HepG2 (cell line): ENCODE measurements around the gene LY6G5B. TPM values are rescaled to one million over a fixed set of nuclear protein-coding genes. Genes with fewer than 3 reads are reported as not detected.

Experiments used
- ATAC-seq: fragments of 200-7000 bp; cut with Tn5 transposase; 3 replicates; pipeline ENCODE4 v1.9.1; 2020; ENCODE audit warnings: mild to moderate bottlenecking, moderate library complexity
- BruUV-seq: library from RNA; stranded (reverse); fragments of 400-500 nt; replicated peaks from 2 replicates; lab custom pipeline; 2021; lab: Mats Ljungman, UMichigan
- CTCF ChIA-PET: fragments of 300-600 bp; formaldehyde crosslinking; extraction: SDS; loops from one replicate; lab custom pipeline; 2021; ENCODE audit warnings: low total read pairs, inconsistent platforms, low intra/inter-chr PET ratio; lab: Yijun Ruan, JAX
- POLR2A ChIA-PET: fragments of 350-600 bp; sonication (Branson Sonifier 250); formaldehyde crosslinking; loops from one replicate; lab custom pipeline; 2020; ENCODE audit warnings: antibody characterized with exemption, inconsistent platforms; lab: Yijun Ruan, JAX
- DNase-seq: peaks from one replicate; pipeline ENCODE4 v3.0.0-alpha.2; 2015; ENCODE audit warnings: low spot score
- FAIRE-seq: peaks from 3 replicates; lab custom pipeline; 2011; peaks lifted over from hg19 to GRCh38; lab: Jason Lieb, UNC
- H2AFZ ChIP-seq: one replicate; pipeline ENCODE4 v1.6.1; 2011; ENCODE audit warnings: low read length, inconsistent platforms
- H3K27ac ChIP-seq: fragments of 300-600 bp; 3 replicates; pipeline ENCODE4 v1.8.0; 2011; ENCODE audit warnings: mixed run types, mild to moderate bottlenecking, mixed read lengths, low read length, inconsistent platforms; ENCODE audit not compliant: insufficient read depth; ENCODE audit errors: extremely low read length
- H3K27me3 ChIP-seq, 2 experiments: fragments of 200-600 bp in 1 of 2; 2 replicates in 1 of 2; 3 replicates in 1 of 2; pipeline versions ENCODE4 v1.6.0 to v1.8.0; 2011; ENCODE audit warnings: low read length in 2 of 2, mild to moderate bottlenecking in 2 of 2, moderate library complexity in 2 of 2, inconsistent platforms in 1 of 2; ENCODE audit not compliant: insufficient read depth in 2 of 2, control insufficient read depth in 1 of 2
- H3K36me3 ChIP-seq, 2 experiments: fragments of 200-600 bp in 1 of 2; replicated peaks in 1 of 2; 2 replicates in 1 of 2; 3 replicates in 1 of 2; pipeline versions ENCODE4 v1.5.1 to v1.8.0; 2011; ENCODE audit warnings: low read length in 2 of 2, inconsistent platforms in 1 of 2; ENCODE audit not compliant: insufficient read depth in 2 of 2, control insufficient read depth in 1 of 2
- H3K4me1 ChIP-seq: 2 replicates; pipeline ENCODE4 v1.5.1; 2012; ENCODE audit warnings: low read length, inconsistent platforms; ENCODE audit not compliant: insufficient read depth
- H3K4me2 ChIP-seq: 2 replicates; pipeline ENCODE4 v1.6.0; 2011; ENCODE audit warnings: low read depth, low read length, inconsistent platforms
- H3K4me3 ChIP-seq, 3 experiments: fragments of 200-600 bp in 1 of 3; sonication (generic), shearing (Covaris generic) in 1 of 3; replicated peaks in 1 of 3; 2 replicates each; pipeline ENCODE4 v1.5.1; 2011 to 2016; ENCODE audit warnings: low read length in 3 of 3, inconsistent platforms in 2 of 3, low read depth in 2 of 3, mild to moderate bottlenecking in 2 of 3, control low read depth in 1 of 3, mixed read lengths in 1 of 3; ENCODE audit not compliant: insufficient read depth in 1 of 3
- H3K79me2 ChIP-seq: one replicate; pipeline ENCODE4 v1.6.1; 2011; ENCODE audit warnings: low read length, inconsistent platforms; ENCODE audit not compliant: insufficient read depth
- H3K9ac ChIP-seq: 2 replicates; pipeline ENCODE4 v1.6.0; 2011; ENCODE audit warnings: mild to moderate bottlenecking, low read depth, low read length, inconsistent platforms; ENCODE audit not compliant: insufficient read depth
- H3K9me3 ChIP-seq: 2 replicates; pipeline ENCODE4 v1.5.1; 2012; ENCODE audit warnings: mild to moderate bottlenecking, low read length
- H4K20me1 ChIP-seq: 2 replicates; pipeline ENCODE4 v1.6.0; 2011; ENCODE audit warnings: inconsistent platforms, mild to moderate bottlenecking, low read length, moderate library complexity; ENCODE audit not compliant: insufficient read depth
- ATF3 ChIP-seq: sonication (generic); formaldehyde crosslinking; IDR thresholded peaks from 2 replicates; pipeline ENCODE4 v1.4.0; 2020; ENCODE audit warnings: missing genetic modification reagents
- BRD4 ChIP-seq: sonication (generic); formaldehyde crosslinking; IDR thresholded peaks from 2 replicates; pipeline ENCODE4 v1.4.0; 2020; ENCODE audit warnings: missing genetic modification reagents
- GPN1 ChIP-seq: sonication (generic); formaldehyde crosslinking; IDR thresholded peaks from 2 replicates; pipeline ENCODE4 v1.5.1; 2020; ENCODE audit warnings: missing genetic modification reagents, borderline replicate concordance
- JUND ChIP-seq: sonication (generic); formaldehyde crosslinking; IDR thresholded peaks from 2 replicates; pipeline ENCODE4 v1.8.0; 2022; ENCODE audit warnings: mild to moderate bottlenecking, missing genetic modification reagents
- NPAS2 ChIP-seq: sonication (generic); formaldehyde crosslinking; IDR thresholded peaks from 2 replicates; pipeline ENCODE4 v1.8.0; 2022; ENCODE audit warnings: mild to moderate bottlenecking, missing genetic modification reagents, borderline replicate concordance
- POLR2AphosphoS2 ChIP-seq: IDR thresholded peaks from 2 replicates; pipeline ENCODE4 v1.6.1; 2011; ENCODE audit warnings: low read depth, low read length, improper control_type of control experiment
- SCMH1 ChIP-seq: sonication (generic); formaldehyde crosslinking; IDR thresholded peaks from 2 replicates; pipeline ENCODE4 v1.9.0; 2021; ENCODE audit warnings: missing genetic modification reagents, mild to moderate bottlenecking, borderline replicate concordance
- ZIK1 ChIP-seq: sonication (generic); formaldehyde crosslinking; IDR thresholded peaks from 2 replicates; pipeline ENCODE4 v1.5.0; 2020; ENCODE audit warnings: mild to moderate bottlenecking, low read depth, missing genetic modification reagents, borderline replicate concordance
- ZMYM3 ChIP-seq: sonication (generic); formaldehyde crosslinking; IDR thresholded peaks from 2 replicates; pipeline ENCODE4 v1.5.1; 2020; ENCODE audit warnings: mild to moderate bottlenecking, missing genetic modification reagents
- ZNF468 ChIP-seq: sonication (generic); formaldehyde crosslinking; IDR thresholded peaks from 2 replicates; pipeline ENCODE4 v1.8.0; 2022; ENCODE audit warnings: mild to moderate bottlenecking, moderate library complexity, missing genetic modification reagents
- ZNF577 ChIP-seq: sonication (generic); formaldehyde crosslinking; IDR thresholded peaks from 2 replicates; pipeline ENCODE4 v1.4.0; 2020; ENCODE audit warnings: mild to moderate bottlenecking, low read depth, missing genetic modification reagents, borderline replicate concordance
- WGBS: methylation state at CpG from one replicate; pipeline ENCODE4 v1.1.6; 2017; ENCODE audit warnings: low lambda C conversion rate; 5-methylcytosine and 5-hydroxymethylcytosine counted together
- in situ Hi-C: cut with HindIII; loops from 2 replicates; pipeline ENCODE4 v1.10.0; 2017; ENCODE audit warnings: low pct_unique_long_range_greater_than_20kb; ENCODE audit not compliant: extremely low pct_ligation_motif_present
- intact Hi-C: fragments of 100-400 bp; cut with micrococcal nuclease; formaldehyde crosslinking; loops from one replicate; pipeline ENCODE4 v1.10.0; 2022; ENCODE audit not compliant: unreplicated experiment
- polyA plus RNA-seq, 8 experiments: library from polyadenylated mRNA; depleted of rRNA in 3 of 8; stranded (reverse) in 7 of 8; unstranded in 1 of 8; fragments of >200 nt; fragmentation: Illumina TruSeq in 4 of 8; extraction: Trizol in 4 of 8; gene quantifications; 2 replicates each; pipeline versions ENCODE4 v1.2.1 to v1.2.3, GENCODE V29; 2011 to 2016; ENCODE audit warnings: low read depth in 4 of 8, missing spikeins in 1 of 8, mixed read lengths in 1 of 8; ENCODE audit not compliant: insufficient read depth in 1 of 8
- total RNA-seq, 5 experiments: library from RNA; depleted of rRNA; stranded (reverse); fragments of >200 nt; fragmentation: Illumina TruSeq; extraction: Trizol; gene quantifications; 2 replicates each; pipeline ENCODE4 v1.2.3, GENCODE V29; 2016; ENCODE audit warnings: low read depth in 1 of 5
- TF ChIP-seq, protein P1 (sequence below): sonication (generic); formaldehyde crosslinking; IDR thresholded peaks from 2 replicates; pipeline ENCODE4 v1.4.0; 2020; ENCODE audit warnings: missing genetic modification reagents, borderline replicate concordance
- TF ChIP-seq, protein P2 (sequence below): sonication (generic); formaldehyde crosslinking; IDR thresholded peaks from 2 replicates; pipeline ENCODE4 v1.8.0; 2022; ENCODE audit warnings: mild to moderate bottlenecking, missing genetic modification reagents, moderate library complexity
- TF ChIP-seq, protein P3 (sequence below): sonication (generic); formaldehyde crosslinking; IDR thresholded peaks from 2 replicates; pipeline ENCODE4 v1.5.0; 2020; ENCODE audit warnings: missing genetic modification reagents
- TF ChIP-seq, protein P4 (sequence below): sonication (generic); formaldehyde crosslinking; IDR thresholded peaks from 2 replicates; pipeline ENCODE4 v1.4.0; 2020; ENCODE audit warnings: mild to moderate bottlenecking, missing genetic modification reagents

Gene LY6G5B
- total and polyA plus RNA-seq, 2 of the 13 experiments (the other 11 are each of a cell fraction or from before 2014, with no cell fraction given): 7.8 to 15.7 TPM

DNA sequence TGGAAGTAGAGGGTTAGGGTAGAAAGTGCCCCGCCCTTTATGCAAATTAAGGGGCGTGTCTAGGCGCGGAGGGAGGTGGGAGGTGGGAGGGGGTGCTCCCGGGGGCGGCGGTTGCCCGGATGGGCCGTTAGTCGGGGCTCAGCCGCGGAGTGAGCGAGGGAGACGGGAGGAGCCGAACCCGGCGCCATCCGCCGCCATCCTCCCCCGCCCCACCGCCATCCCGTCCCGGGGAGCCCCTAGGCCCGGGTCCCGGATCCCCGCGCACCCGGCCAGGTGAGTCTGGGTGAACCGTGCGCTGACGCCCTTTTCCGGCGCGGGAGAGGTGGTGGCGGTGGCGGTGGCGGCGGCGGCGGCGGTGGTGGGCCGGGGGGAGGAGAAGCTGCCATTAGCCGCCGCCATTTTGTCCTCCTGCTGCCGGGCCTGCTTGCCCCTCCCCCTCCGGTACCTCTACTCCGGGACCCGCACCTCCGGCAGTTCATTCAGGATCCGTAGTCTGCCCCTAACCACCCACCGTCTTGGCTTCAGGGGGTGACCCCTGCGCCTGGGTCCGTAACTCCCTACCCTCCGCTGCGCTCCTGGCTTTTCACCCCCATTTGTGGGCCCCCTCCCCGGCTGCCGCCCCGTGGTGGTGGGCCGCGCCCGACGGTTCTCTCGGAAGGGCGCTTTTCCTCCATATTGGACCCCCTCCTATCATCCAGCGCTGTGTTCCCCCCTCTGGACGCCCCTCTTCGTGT lies 49.0 kb upstream of the LY6G5B start, which contains the start of gene PRRC2A:
PRRC2A (plus strand) TSS at position 130 of the 734 bp plus-strand sequence. CDS start 2,075 bp downstream, outside the sequence.
- POLR2A ChIA-PET: interaction anchor here (0.6 to 4.8 kb wide), 15 partner anchors 9 to 186 kb away, joined by 3 to 78 read pairs (median 4); partner anchors contain the start of genes ABHD16A, APOM, BAG6 and C6orf47
- H3K36me3 ChIP-seq: peaks cover 23 to 33% of the 10 kb centered on the region in 2 experiments
- peak; percentile 81 for ATAC-seq
- in situ Hi-C loops (no loop called here), intact Hi-C loops (loop anchor here (1.0 to 5.0 kb wide), 2 partner anchors 32 to 47 kb away; partner anchors contain the start of genes BAG6, CSNK2B and LY6G5B)
- H3K4me1 ChIP-seq: peaks cover 28% of the 10 kb centered on the region
- no peak for FAIRE-seq
- WGBS: 1% methylated on average over 52 of the region's 67 CpGs
- H3K27ac ChIP-seq: peak within 1 kb of the TSS; percentile 98
- BruUV-seq: no TSS peak
- H3K4me3 ChIP-seq: peak within 1 kb of the TSS; percentile 83 to 100 (median 99)
- peaks cover 11% of the 10 kb centered on the region; the same call in 1 of the 2 replicates for H4K20me1 ChIP-seq
- DNase-seq: no peak
- no peaks in the 10 kb centered on the region for H3K9me3 ChIP-seq
- CTCF ChIA-PET: no interaction called here
- peak within 1 kb of the TSS; percentile 97 for H3K9ac ChIP-seq
- peak within 1 kb of the TSS; percentile 98 for H3K4me2 ChIP-seq
- H3K79me2 ChIP-seq: peaks cover 37% of the 10 kb centered on the region
- H2AFZ ChIP-seq: no peak within 1 kb of the TSS
- H3K27me3 ChIP-seq: no peaks in the 10 kb centered on the region; a peak in 1 of 5 replicates
- TF ChIP-seq, protein P1, sequence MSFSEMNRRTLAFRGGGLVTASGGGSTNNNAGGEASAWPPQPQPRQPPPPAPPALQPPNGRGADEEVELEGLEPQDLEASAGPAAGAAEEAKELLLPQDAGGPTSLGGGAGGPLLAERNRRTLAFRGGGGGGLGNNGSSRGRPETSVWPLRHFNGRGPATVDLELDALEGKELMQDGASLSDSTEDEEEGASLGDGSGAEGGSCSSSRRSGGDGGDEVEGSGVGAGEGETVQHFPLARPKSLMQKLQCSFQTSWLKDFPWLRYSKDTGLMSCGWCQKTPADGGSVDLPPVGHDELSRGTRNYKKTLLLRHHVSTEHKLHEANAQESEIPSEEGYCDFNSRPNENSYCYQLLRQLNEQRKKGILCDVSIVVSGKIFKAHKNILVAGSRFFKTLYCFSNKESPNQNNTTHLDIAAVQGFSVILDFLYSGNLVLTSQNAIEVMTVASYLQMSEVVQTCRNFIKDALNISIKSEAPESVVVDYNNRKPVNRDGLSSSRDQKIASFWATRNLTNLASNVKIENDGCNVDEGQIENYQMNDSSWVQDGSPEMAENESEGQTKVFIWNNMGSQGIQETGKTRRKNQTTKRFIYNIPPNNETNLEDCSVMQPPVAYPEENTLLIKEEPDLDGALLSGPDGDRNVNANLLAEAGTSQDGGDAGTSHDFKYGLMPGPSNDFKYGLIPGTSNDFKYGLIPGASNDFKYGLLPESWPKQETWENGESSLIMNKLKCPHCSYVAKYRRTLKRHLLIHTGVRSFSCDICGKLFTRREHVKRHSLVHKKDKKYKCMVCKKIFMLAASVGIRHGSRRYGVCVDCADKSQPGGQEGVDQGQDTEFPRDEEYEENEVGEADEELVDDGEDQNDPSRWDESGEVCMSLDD: peak; percentile 48; the same call in 1 of the 2 replicates
- TF ChIP-seq NPAS2 (CRISPR knock-in tag) (no peak), ZNF468 (CRISPR knock-in tag) (no peak), SCMH1 (CRISPR knock-in tag) (no peak), POLR2AphosphoS2 (no peak), JUND (CRISPR knock-in tag) (no peak), BRD4 (CRISPR knock-in tag) (peak; percentile 97), ZMYM3 (CRISPR knock-in tag) (no peak), ZIK1 (CRISPR knock-in tag) (no peak), GPN1 (CRISPR knock-in tag) (no peak), ATF3 (CRISPR knock-in tag) (0 out of 2 replicates have a peak, but pooled peaks have one; percentile 44), ZNF577 (CRISPR knock-in tag) (peak; percentile 77; the same call in 1 of the 2 replicates)
- TF ChIP-seq, protein P2, sequence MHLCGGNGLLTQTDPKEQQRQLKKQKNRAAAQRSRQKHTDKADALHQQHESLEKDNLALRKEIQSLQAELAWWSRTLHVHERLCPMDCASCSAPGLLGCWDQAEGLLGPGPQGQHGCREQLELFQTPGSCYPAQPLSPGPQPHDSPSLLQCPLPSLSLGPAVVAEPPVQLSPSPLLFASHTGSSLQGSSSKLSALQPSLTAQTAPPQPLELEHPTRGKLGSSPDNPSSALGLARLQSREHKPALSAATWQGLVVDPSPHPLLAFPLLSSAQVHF (CRISPR knock-in tag): 0 out of 2 replicates have a peak, but pooled peaks have one; percentile 68
- TF ChIP-seq, protein P3, sequence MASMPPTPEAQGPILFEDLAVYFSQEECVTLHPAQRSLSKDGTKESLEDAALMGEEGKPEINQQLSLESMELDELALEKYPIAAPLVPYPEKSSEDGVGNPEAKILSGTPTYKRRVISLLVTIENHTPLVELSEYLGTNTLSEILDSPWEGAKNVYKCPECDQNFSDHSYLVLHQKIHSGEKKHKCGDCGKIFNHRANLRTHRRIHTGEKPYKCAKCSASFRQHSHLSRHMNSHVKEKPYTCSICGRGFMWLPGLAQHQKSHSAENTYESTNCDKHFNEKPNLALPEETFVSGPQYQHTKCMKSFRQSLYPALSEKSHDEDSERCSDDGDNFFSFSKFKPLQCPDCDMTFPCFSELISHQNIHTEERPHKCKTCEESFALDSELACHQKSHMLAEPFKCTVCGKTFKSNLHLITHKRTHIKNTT: no peak
- TF ChIP-seq, protein P4, sequence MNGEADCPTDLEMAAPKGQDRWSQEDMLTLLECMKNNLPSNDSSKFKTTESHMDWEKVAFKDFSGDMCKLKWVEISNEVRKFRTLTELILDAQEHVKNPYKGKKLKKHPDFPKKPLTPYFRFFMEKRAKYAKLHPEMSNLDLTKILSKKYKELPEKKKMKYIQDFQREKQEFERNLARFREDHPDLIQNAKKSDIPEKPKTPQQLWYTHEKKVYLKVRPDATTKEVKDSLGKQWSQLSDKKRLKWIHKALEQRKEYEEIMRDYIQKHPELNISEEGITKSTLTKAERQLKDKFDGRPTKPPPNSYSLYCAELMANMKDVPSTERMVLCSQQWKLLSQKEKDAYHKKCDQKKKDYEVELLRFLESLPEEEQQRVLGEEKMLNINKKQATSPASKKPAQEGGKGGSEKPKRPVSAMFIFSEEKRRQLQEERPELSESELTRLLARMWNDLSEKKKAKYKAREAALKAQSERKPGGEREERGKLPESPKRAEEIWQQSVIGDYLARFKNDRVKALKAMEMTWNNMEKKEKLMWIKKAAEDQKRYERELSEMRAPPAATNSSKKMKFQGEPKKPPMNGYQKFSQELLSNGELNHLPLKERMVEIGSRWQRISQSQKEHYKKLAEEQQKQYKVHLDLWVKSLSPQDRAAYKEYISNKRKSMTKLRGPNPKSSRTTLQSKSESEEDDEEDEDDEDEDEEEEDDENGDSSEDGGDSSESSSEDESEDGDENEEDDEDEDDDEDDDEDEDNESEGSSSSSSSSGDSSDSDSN (CRISPR knock-in tag): peak; percentile 94
